Endothelial cell of umbilical vein (primary cell): ENCODE measurements around the gene ZFPM1. TPM values are rescaled to one million over a fixed set of nuclear protein-coding genes. Genes with fewer than 3 reads are reported as not detected.

Source experiments
- BruUV-seq: library from RNA; stranded (reverse); fragments of 400-500 nt; replicated peaks from 2 replicates; lab custom pipeline; 2021; lab: Mats Ljungman, UMichigan
- CTCF ChIA-PET: fragments of 300-600, 350-600 bp; sonication (Branson Sonifier 250); formaldehyde crosslinking; loops from one replicate; lab custom pipeline; 2021; ENCODE audit warnings: antibody characterized with exemption, inconsistent platforms; lab: Charles Lee
- POLR2A ChIA-PET: fragments of 300-600, 350-600 bp; sonication (Branson Sonifier 250); formaldehyde crosslinking; loops from one replicate; lab custom pipeline; 2021; ENCODE audit warnings: antibody characterized with exemption, inconsistent platforms; lab: Charles Lee
- DNase-seq: peaks from one replicate; pipeline ENCODE4 v3.0.0-alpha.2; 2011; ENCODE audit warnings: low read depth, low spot score
- FAIRE-seq: peaks from 2 replicates; lab custom pipeline; 2011; peaks lifted over from hg19 to GRCh38; lab: Jason Lieb, UNC
- H2AFZ ChIP-seq: 2 replicates; pipeline ENCODE4 v1.6.0; 2012; ENCODE audit warnings: low read depth, low read length, control low read depth, inconsistent platforms
- H3K27ac ChIP-seq: 2 replicates; pipeline ENCODE4 v1.5.1; 2011; ENCODE audit warnings: low read depth, mild to moderate bottlenecking, control low read depth, low read length, moderate library complexity; ENCODE audit not compliant: insufficient read depth
- H3K27me3 ChIP-seq, 2 experiments: 2 replicates each; pipeline versions ENCODE4 v1.6.0 to v1.6.1; 2011; ENCODE audit warnings: low read length in 2 of 2, mixed read lengths in 1 of 2; ENCODE audit not compliant: control insufficient read depth in 2 of 2, insufficient read depth in 2 of 2
- H3K36me3 ChIP-seq, 2 experiments: 2 replicates in 1 of 2; 3 replicates in 1 of 2; pipeline ENCODE4 v1.5.1; 2011; ENCODE audit warnings: low read length in 2 of 2, mild to moderate bottlenecking in 1 of 2, moderate library complexity in 1 of 2; ENCODE audit not compliant: control insufficient read depth in 2 of 2, insufficient read depth in 2 of 2; ENCODE audit errors: extremely low read depth in 1 of 2
- H3K4me1 ChIP-seq: 3 replicates; pipeline ENCODE4 v1.5.1; 2011; ENCODE audit warnings: mild to moderate bottlenecking, low read length; ENCODE audit not compliant: control insufficient read depth, insufficient read depth; ENCODE audit errors: extremely low read depth
- H3K4me2 ChIP-seq: 2 replicates; pipeline ENCODE4 v1.6.1; 2011; ENCODE audit warnings: low read length, control low read depth, mixed read lengths; ENCODE audit not compliant: insufficient read depth
- H3K4me3 ChIP-seq, 3 experiments: fragments of 200-600 bp in 1 of 3; sonication (generic), shearing (Covaris generic) in 1 of 3; replicated peaks in 1 of 3; 2 replicates each; pipeline ENCODE4 v1.5.1; 2011 to 2016; ENCODE audit warnings: control low read depth in 3 of 3, low read length in 3 of 3, mild to moderate bottlenecking in 2 of 3, inconsistent platforms in 1 of 3, low read depth in 1 of 3, moderate library complexity in 1 of 3; ENCODE audit not compliant: insufficient read depth in 1 of 3
- H3K79me2 ChIP-seq: 2 replicates; pipeline ENCODE4 v1.6.0; 2012; ENCODE audit warnings: low read length, inconsistent platforms; ENCODE audit not compliant: control insufficient read depth, insufficient read depth
- H3K9ac ChIP-seq: replicated peaks from 2 replicates; pipeline ENCODE3; 2011; ENCODE audit warnings: low read length, control low read depth; ENCODE audit not compliant: insufficient read depth; ENCODE audit errors: extremely low read depth
- H3K9me1 ChIP-seq: replicated peaks from 3 replicates; pipeline ENCODE4 v1.6.0; 2011; ENCODE audit warnings: mild to moderate bottlenecking, low read length; ENCODE audit not compliant: control insufficient read depth, insufficient read depth; ENCODE audit errors: extremely low read depth
- H3K9me3 ChIP-seq: replicated peaks from 2 replicates; pipeline ENCODE4 v1.5.1; 2012; ENCODE audit warnings: low read length, inconsistent platforms; ENCODE audit not compliant: control insufficient read depth, insufficient read depth
- H4K20me1 ChIP-seq: replicated peaks from 2 replicates; pipeline ENCODE3; 2011; ENCODE audit warnings: mild to moderate bottlenecking, low read length; ENCODE audit not compliant: control insufficient read depth, insufficient read depth; ENCODE audit errors: extremely low read depth
- EZH2 ChIP-seq: IDR thresholded peaks from 2 replicates; pipeline ENCODE4 v1.6.1; 2012; ENCODE audit warnings: borderline replicate concordance, low read depth, mild to moderate bottlenecking, moderate library complexity, low read length, inconsistent platforms; ENCODE audit not compliant: severe bottlenecking
- FOS ChIP-seq: IDR thresholded peaks from 2 replicates; pipeline ENCODE4 v1.6.1; 2011; ENCODE audit warnings: mild to moderate bottlenecking, low read length, moderate library complexity, borderline replicate concordance; ENCODE audit not compliant: insufficient read depth
- GATA2 ChIP-seq: IDR thresholded peaks from 2 replicates; pipeline ENCODE4 v1.7.0; 2011; ENCODE audit warnings: low read depth, mild to moderate bottlenecking, moderate library complexity, mixed read lengths, low read length; ENCODE audit not compliant: insufficient read length, insufficient read depth
- JUN ChIP-seq: IDR thresholded peaks from 2 replicates; pipeline ENCODE4 v1.6.1; 2011; ENCODE audit warnings: borderline replicate concordance, low read depth; ENCODE audit not compliant: insufficient read length, insufficient read depth
- MYC ChIP-seq: IDR thresholded peaks from one replicate; pipeline ENCODE4 v1.6.1; 2011; ENCODE audit warnings: mild to moderate bottlenecking, low read depth, low read length
- POLR2A ChIP-seq: IDR thresholded peaks from 2 replicates; pipeline ENCODE4 v1.6.1; 2012; ENCODE audit warnings: low read depth, mild to moderate bottlenecking, control low read depth, low read length
- POLR2AphosphoS5 ChIP-seq: IDR thresholded peaks from 2 replicates; pipeline ENCODE4 v1.6.1; 2012; ENCODE audit warnings: low read depth, mild to moderate bottlenecking, control low read depth, low read length, moderate library complexity; ENCODE audit not compliant: insufficient read depth
- dilution Hi-C: fragments of 300-500 bp; cut with MboI; formaldehyde crosslinking; loops from one replicate; pipeline ENCODE4 v1.15.0; 2019; ENCODE audit warnings: low sequenced_read_pairs; ENCODE audit not compliant: extremely low pct_ligation_motif_present
- intact Hi-C: fragments of 100-400 bp; cut with micrococcal nuclease; formaldehyde crosslinking; loops from one replicate; pipeline ENCODE4 v1.10.0; 2022
- polyA plus RNA-seq, 4 experiments: library from polyadenylated mRNA; depleted of rRNA in 3 of 4; stranded (reverse) in 3 of 4; unstranded in 1 of 4; fragments of >200 nt; gene quantifications; 2 replicates each; pipeline versions ENCODE4 v1.2.1 to v1.2.3, GENCODE V29; 2011 to 2012; ENCODE audit warnings: missing spikeins in 1 of 4
- total RNA-seq: library from RNA; stranded (reverse); gene quantifications from 2 replicates; pipeline ENCODE4 v1.2.3, GENCODE V29; 2021
- TF ChIP-seq, protein P1 (sequence below), 2 donors: IDR thresholded peaks; 1 replicate in 1 of 2; 2 replicates in 1 of 2; pipeline ENCODE4 v1.5.1; 2011; ENCODE audit warnings: low read length in 2 of 2, mild to moderate bottlenecking in 2 of 2, moderate library complexity in 2 of 2, control low read depth in 1 of 2, inconsistent platforms in 1 of 2, low read depth in 1 of 2; ENCODE audit not compliant: insufficient read depth in 1 of 2; ENCODE audit errors: extremely low read depth in 1 of 2
- TF ChIP-seq, protein P2 (sequence below): IDR thresholded peaks from 2 replicates; pipeline ENCODE4 v1.6.1; 2011; ENCODE audit not compliant: insufficient read depth, insufficient read length

The ZFPM1 gene
- total and polyA plus RNA-seq, 2 donors (not counting 3 experiments of a cell fraction or from before 2014, with no cell fraction given), result 0.37 to 7.5 TPM

- TF ChIP-seq POLR2AphosphoS5 (no peak), GATA2 (no peak), JUN (no peak), MYC (no peak), EZH2 (no peak), POLR2A (no peak), FOS (no peak)
- TF ChIP-seq, protein P1, sequence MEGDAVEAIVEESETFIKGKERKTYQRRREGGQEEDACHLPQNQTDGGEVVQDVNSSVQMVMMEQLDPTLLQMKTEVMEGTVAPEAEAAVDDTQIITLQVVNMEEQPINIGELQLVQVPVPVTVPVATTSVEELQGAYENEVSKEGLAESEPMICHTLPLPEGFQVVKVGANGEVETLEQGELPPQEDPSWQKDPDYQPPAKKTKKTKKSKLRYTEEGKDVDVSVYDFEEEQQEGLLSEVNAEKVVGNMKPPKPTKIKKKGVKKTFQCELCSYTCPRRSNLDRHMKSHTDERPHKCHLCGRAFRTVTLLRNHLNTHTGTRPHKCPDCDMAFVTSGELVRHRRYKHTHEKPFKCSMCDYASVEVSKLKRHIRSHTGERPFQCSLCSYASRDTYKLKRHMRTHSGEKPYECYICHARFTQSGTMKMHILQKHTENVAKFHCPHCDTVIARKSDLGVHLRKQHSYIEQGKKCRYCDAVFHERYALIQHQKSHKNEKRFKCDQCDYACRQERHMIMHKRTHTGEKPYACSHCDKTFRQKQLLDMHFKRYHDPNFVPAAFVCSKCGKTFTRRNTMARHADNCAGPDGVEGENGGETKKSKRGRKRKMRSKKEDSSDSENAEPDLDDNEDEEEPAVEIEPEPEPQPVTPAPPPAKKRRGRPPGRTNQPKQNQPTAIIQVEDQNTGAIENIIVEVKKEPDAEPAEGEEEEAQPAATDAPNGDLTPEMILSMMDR (IDR thresholded peaks at IDR 0.05; ENCODE audit: extremely low read depth in 1 of 2, insufficient read depth in 1 of 2, low read depth in 1 of 2, low read length in 2 of 2), result no peak
- TF ChIP-seq, protein P2, sequence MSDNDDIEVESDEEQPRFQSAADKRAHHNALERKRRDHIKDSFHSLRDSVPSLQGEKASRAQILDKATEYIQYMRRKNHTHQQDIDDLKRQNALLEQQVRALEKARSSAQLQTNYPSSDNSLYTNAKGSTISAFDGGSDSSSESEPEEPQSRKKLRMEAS, result no peak
- Histone ChIP-seq H3K27ac (no peak overlapping the region), H3K9me3 (no peaks in the 10 kb centered on the region), H3K9ac (no peak overlapping the region), H4K20me1 (no peaks in the 10 kb centered on the region), H3K9me1 (no peaks in the 10 kb centered on the region), H3K4me3 (no peak overlapping the region), H3K4me1 (no peaks in the 10 kb centered on the region), H3K4me2 (no peak overlapping the region), H3K79me2 (no peaks in the 10 kb centered on the region), H3K36me3 (no peaks in the 10 kb centered on the region), H3K27me3 (no peaks in the 10 kb centered on the region), H2AFZ (no peak overlapping the region)
- FAIRE-seq (no peak), DNase-seq (no peak)
- BruUV-seq, result no TSS peak
- ChIA-PET POLR2A (no interaction called here), CTCF (no interaction called here)
- dilution Hi-C loops (no loop called here), intact Hi-C loops (no loop called here)
Observed at GRCh38 chr16:88418869-88419268, 34.2 kb upstream of the ZFPM1 start.
